DMS114 treated with DMSO at 0.1 percent for 48 hours (cell line): ENCODE results near the gene DNAH8.
"Not testable (repeated sequence)": the region's sequence is repeated elsewhere in the genome, so short reads cannot be mapped to it uniquely, and the experiment has no call there.

Experiments
- DNase-seq: peaks from one replicate; lab custom pipeline; 2025; ENCODE audit not compliant: unreplicated experiment; lab: John Stamatoyannopoulos, UW

Gene DNAH8

GRCh38 chr6:38831865-38832264 is 116.8 kb downstream of the DNAH8 start:
- no peak for DNase-seq

GRCh38 chr6:38833320-38833719 is 118.2 kb downstream of the DNAH8 start:
- no peak for DNase-seq

GRCh38 chr6:38836585-38836984 is 121.5 kb downstream of the DNAH8 start:
- no peak for DNase-seq

GRCh38 chr6:38837101-38837500 is 122.0 kb downstream of the DNAH8 start:
- no peak for DNase-seq

GRCh38 chr6:38843798-38844197 is 128.7 kb downstream of the DNAH8 start:
- no peak for DNase-seq

- no peak for DNase-seq
Observed at GRCh38 chr6:38845931-38846330, 130.8 kb downstream of the DNAH8 start.

- DNase-seq = no peak
Observed at GRCh38 chr6:38846361-38846760, 131.2 kb downstream of the DNAH8 start.

GRCh38 chr6:38846844-38847243 is 131.7 kb downstream of the DNAH8 start:
- no peak for DNase-seq

GRCh38 chr6:38847497-38847896 is 132.4 kb downstream of the DNAH8 start:
- no peak for DNase-seq

- DNase-seq = no peak
Observed at GRCh38 chr6:38848760-38849159, 133.6 kb downstream of the DNAH8 start.

GRCh38 chr6:38852215-38852614 is 137.1 kb downstream of the DNAH8 start:
- DNase-seq = no peak

GRCh38 chr6:38853236-38853635 is 138.1 kb downstream of the DNAH8 start:
- DNase-seq = no peak

- no peak for DNase-seq
Observed at GRCh38 chr6:38856492-38856891, 141.4 kb downstream of the DNAH8 start.

- DNase-seq = no peak
Observed at GRCh38 chr6:38857815-38858214, 142.7 kb downstream of the DNAH8 start.

- no peak for DNase-seq
Observed at GRCh38 chr6:38860041-38860440, 144.9 kb downstream of the DNAH8 start.

- no peak for DNase-seq
Observed at GRCh38 chr6:38861926-38862401, 146.9 kb downstream of the DNAH8 start.

- no peak for DNase-seq
Observed at GRCh38 chr6:38865521-38866174, 150.5 kb downstream of the DNAH8 start.

- no peak for DNase-seq
Observed at GRCh38 chr6:38867726-38868125, 152.6 kb downstream of the DNAH8 start.

- peak; percentile 58 for DNase-seq
Observed at GRCh38 chr6:38871741-38872568, 156.8 kb downstream of the DNAH8 start.

- DNase-seq = no peak
Observed at GRCh38 chr6:38873001-38873400, 157.9 kb downstream of the DNAH8 start.

GRCh38 chr6:38873816-38874215 is 158.7 kb downstream of the DNAH8 start:
- not testable (repeated sequence) for DNase-seq

GRCh38 chr6:38876475-38876874 is 161.4 kb downstream of the DNAH8 start:
- no peak for DNase-seq
